HG02870 (cell line): Measurements from ENCODE around the gene DENND6B.

Source experiments
- ATAC-seq: cut with Tn5 transposase; IDR thresholded peaks from one replicate; pipeline ENCODE4 v1.9.1; 2021; ENCODE audit warnings: mild to moderate bottlenecking, moderate library complexity; ENCODE audit not compliant: unreplicated experiment

DENND6B gene

DNA sequence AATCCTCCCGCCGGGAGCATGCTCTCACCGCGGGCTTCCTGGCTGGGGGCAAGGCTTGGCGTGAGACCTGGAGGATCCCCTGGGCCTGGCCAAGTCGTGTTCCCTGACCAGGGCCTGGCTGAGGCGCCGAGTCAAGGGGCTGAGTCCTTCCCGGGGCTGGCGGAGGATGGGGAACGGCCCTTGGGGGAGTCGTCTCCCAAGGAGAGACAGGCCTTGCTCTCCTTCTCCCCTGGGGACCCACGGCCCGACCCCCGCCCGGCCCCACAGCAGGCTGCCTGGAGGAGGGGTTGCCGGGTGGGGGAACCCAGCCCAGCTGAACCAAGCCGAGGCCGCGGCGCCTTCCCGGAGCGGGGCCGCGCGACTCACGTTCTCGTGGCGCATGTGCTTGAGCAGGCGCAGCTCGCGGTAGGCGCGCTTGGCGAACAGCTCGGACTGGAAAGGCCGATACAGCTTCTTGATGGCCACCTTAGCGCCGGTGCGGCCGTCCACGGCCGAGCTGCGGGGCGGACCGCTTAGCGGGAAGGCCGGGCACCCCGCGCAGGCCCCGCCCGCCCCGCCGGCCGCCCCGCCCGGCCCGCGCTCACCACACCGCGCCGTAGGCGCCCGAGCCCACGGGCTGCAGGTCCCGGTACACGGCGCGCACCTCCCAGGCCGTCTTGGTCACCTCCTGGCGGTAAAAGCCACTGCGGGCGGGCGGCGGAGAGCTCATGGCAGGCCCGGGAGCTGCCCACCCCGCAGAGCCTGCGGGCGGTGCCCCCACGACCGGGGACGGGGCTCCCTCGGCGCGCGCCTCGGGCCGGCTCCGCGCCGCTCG lies 65.8 kb downstream of the DENND6B start:
- no peak for ATAC-seq

DNA sequence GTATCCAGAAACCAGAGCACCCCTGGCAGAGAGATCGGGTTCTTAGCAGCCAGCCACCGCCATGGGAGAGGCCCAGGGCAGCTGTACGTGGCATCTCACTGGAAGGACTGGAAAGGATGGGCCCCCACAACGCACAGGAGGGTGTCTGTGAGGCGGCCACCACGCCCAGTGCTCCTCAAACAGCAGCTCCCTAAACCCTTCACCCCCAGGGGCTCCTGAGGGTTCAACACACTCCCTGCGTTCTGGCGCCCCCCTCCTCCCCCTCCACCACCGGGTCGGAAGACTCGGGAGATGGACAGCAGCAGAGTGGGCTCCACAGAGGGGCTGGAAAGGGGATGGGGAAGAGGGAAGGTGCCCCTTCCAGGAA lies 66.4 kb downstream of the DENND6B start:
- ATAC-seq = no peak

DNA sequence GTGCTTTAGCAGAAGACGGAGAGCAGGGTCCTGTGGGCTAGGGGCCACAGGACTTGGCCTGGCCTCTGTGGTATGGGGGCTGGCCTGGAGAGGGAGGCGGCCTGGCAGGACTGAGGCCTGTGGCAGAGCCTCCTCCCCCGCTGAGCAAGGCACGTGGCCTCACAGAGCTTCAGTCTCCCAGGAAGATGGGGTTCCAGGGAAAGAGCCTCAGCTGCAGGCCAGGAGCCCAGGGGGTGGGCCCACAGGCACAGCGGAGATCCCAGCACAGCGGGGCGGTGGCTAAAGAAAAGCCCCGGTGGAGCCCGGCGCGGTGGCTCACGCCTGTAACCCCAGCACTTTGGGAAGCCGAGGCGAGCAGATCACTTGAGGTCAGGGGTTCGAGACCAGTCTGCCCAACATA lies 67.5 kb downstream of the DENND6B start:
- no peak for ATAC-seq
